H9 (cell line): ENCODE measurements around the gene PIGL. TPM values are rescaled to one million over a fixed set of nuclear protein-coding genes. Genes with fewer than 3 reads are reported as not detected.

Experiments
- DNase-seq: peaks from one replicate; pipeline ENCODE4 v3.0.0-alpha.2; 2017
- H2AFZ ChIP-seq: one replicate; pipeline ENCODE4 v1.6.1; 2013; ENCODE audit warnings: mild to moderate bottlenecking, low read length, control low read depth, moderate library complexity
- H2AK5ac ChIP-seq: 2 replicates; pipeline ENCODE4 v1.6.1; 2013; ENCODE audit warnings: low read length, control low read depth, mixed read lengths; ENCODE audit not compliant: insufficient read length
- H2BK120ac ChIP-seq: one replicate; pipeline ENCODE4 v1.6.1; 2013; ENCODE audit warnings: low read depth, mild to moderate bottlenecking, low read length, control low read depth, inconsistent platforms; ENCODE audit not compliant: poor library complexity, severe bottlenecking
- H2BK12ac ChIP-seq: 2 replicates; pipeline ENCODE4 v1.6.1; 2013; ENCODE audit warnings: low read length, control low read depth, mixed read lengths, low read depth; ENCODE audit not compliant: insufficient read length
- H2BK15ac ChIP-seq: 2 replicates; pipeline ENCODE4 v1.6.1; 2013; ENCODE audit warnings: low read depth, low read length, control low read depth
- H2BK20ac ChIP-seq: one replicate; pipeline ENCODE4 v1.6.1; 2013; ENCODE audit warnings: low read depth, mild to moderate bottlenecking, low read length, control low read depth, inconsistent platforms; ENCODE audit not compliant: poor library complexity, severe bottlenecking
- H2BK5ac ChIP-seq: 2 replicates; pipeline ENCODE4 v1.6.1; 2013; ENCODE audit warnings: low read length, control low read depth, mixed read lengths; ENCODE audit not compliant: insufficient read length
- H3K14ac ChIP-seq: 2 replicates; pipeline ENCODE4 v1.6.1; 2013; ENCODE audit warnings: low read length, control low read depth; ENCODE audit not compliant: insufficient read depth
- H3K18ac ChIP-seq: 2 replicates; pipeline ENCODE4 v1.6.1; 2013; ENCODE audit warnings: low read depth, mild to moderate bottlenecking, mixed read lengths, low read length, control low read depth; ENCODE audit not compliant: insufficient read length
- H3K23ac ChIP-seq: 2 replicates; pipeline ENCODE4 v1.6.1; 2013; ENCODE audit warnings: low read length, control low read depth, mixed read lengths, low read depth; ENCODE audit not compliant: insufficient read length
- H3K23me2 ChIP-seq: 2 replicates; pipeline ENCODE4 v1.6.1; 2013; ENCODE audit warnings: low read depth, mild to moderate bottlenecking, mixed read lengths, low read length, control low read depth; ENCODE audit not compliant: insufficient read length, poor library complexity, severe bottlenecking
- H3K27ac ChIP-seq: 2 replicates; pipeline ENCODE4 v1.5.1; 2013; ENCODE audit warnings: low read length, control low read depth, mixed read lengths, low read depth; ENCODE audit not compliant: insufficient read length
- H3K27me3 ChIP-seq: 2 replicates; pipeline ENCODE4 v1.6.1; 2013; ENCODE audit warnings: low read length, control low read depth, inconsistent platforms; ENCODE audit not compliant: insufficient read depth
- H3K4ac ChIP-seq: 2 replicates; pipeline ENCODE4 v1.6.1; 2013; ENCODE audit warnings: low read depth, mild to moderate bottlenecking, control low read depth, inconsistent platforms, low read length, moderate library complexity
- H3K4me1 ChIP-seq: 2 replicates; pipeline ENCODE4 v1.6.1; 2013; ENCODE audit warnings: low read length, control low read depth, inconsistent platforms; ENCODE audit not compliant: insufficient read depth
- H3K4me2 ChIP-seq: 2 replicates; pipeline ENCODE4 v1.6.1; 2013; ENCODE audit warnings: low read length, control low read depth, mixed read lengths; ENCODE audit not compliant: insufficient read length, insufficient read depth
- H3K56ac ChIP-seq: 2 replicates; pipeline ENCODE4 v1.6.1; 2013; ENCODE audit warnings: low read depth, mild to moderate bottlenecking, mixed read lengths, low read length, control low read depth; ENCODE audit not compliant: insufficient read length
- H3K79me1 ChIP-seq: 2 replicates; pipeline ENCODE4 v1.6.1; 2013; ENCODE audit warnings: low read depth, mild to moderate bottlenecking, moderate library complexity, low read length, control low read depth, inconsistent platforms; ENCODE audit not compliant: insufficient read depth, poor library complexity, severe bottlenecking
- H3K79me2 ChIP-seq: 2 replicates; pipeline ENCODE4 v1.6.1; 2013; ENCODE audit warnings: low read length, control low read depth, inconsistent platforms; ENCODE audit not compliant: insufficient read depth
- H3K9ac ChIP-seq: 2 replicates; pipeline ENCODE4 v1.6.1; 2013; ENCODE audit warnings: low read length, control low read depth, mixed read lengths; ENCODE audit not compliant: insufficient read length; ENCODE audit errors: extremely low read depth
- H3K9me3 ChIP-seq: one replicate; pipeline ENCODE4 v1.6.1; 2013; ENCODE audit warnings: low read depth, low read length, inconsistent platforms; ENCODE audit not compliant: control insufficient read depth
- H3T11ph ChIP-seq: one replicate; pipeline ENCODE4 v1.6.1; 2013; ENCODE audit warnings: mild to moderate bottlenecking, low read length, control low read depth, inconsistent platforms
- H4K20me1 ChIP-seq: one replicate; pipeline ENCODE4 v1.6.1; 2013; ENCODE audit not compliant: control insufficient read depth, insufficient read length, insufficient read depth
- H4K5ac ChIP-seq: 2 replicates; pipeline ENCODE4 v1.6.1; 2013; ENCODE audit warnings: low read depth, mild to moderate bottlenecking, mixed read lengths, low read length, control low read depth; ENCODE audit not compliant: insufficient read length
- H4K8ac ChIP-seq: replicated peaks from 2 replicates; pipeline ENCODE4 v1.6.1; 2013; ENCODE audit warnings: low read length, control low read depth, mixed read lengths, low read depth; ENCODE audit not compliant: insufficient read length
- H4K91ac ChIP-seq: 2 replicates; pipeline ENCODE4 v1.6.1; 2013; ENCODE audit warnings: low read depth, mild to moderate bottlenecking, moderate library complexity, mixed read lengths, low read length, control low read depth; ENCODE audit not compliant: insufficient read length
- H3K27ac Mint-ChIP-seq, 3 experiments: 2 replicates in 2 of 3; 3 replicates in 1 of 3; pipeline ENCODE4 v1.8.0; 2020 to 2021; ENCODE audit warnings: mixed read lengths in 3 of 3, mild to moderate bottlenecking in 1 of 3, moderate library complexity in 1 of 3
- H3K27me3 Mint-ChIP-seq: 2 replicates; pipeline ENCODE4 v1.8.0; 2021; ENCODE audit warnings: low read depth, mild to moderate bottlenecking, moderate library complexity, mixed read lengths
- H3K36me3 Mint-ChIP-seq, 3 experiments: 2 replicates in 2 of 3; 3 replicates in 1 of 3; pipeline ENCODE4 v1.8.0; 2020 to 2021; ENCODE audit warnings: low read depth in 3 of 3, mixed read lengths in 3 of 3; ENCODE audit not compliant: insufficient read depth in 1 of 3
- H3K4me1 Mint-ChIP-seq, 2 experiments: 2 replicates each; pipeline ENCODE4 v1.8.0; 2020; ENCODE audit warnings: mixed read lengths in 2 of 2
- H3K4me3 Mint-ChIP-seq, 2 experiments: 2 replicates in 1 of 2; 3 replicates in 1 of 2; pipeline ENCODE4 v1.8.0; 2020 to 2021; ENCODE audit warnings: mild to moderate bottlenecking in 2 of 2, mixed read lengths in 2 of 2, moderate library complexity in 1 of 2
- H3K9me3 Mint-ChIP-seq, 2 experiments: 2 replicates in 1 of 2; 3 replicates in 1 of 2; pipeline ENCODE4 v1.8.0; 2020; ENCODE audit warnings: mild to moderate bottlenecking in 2 of 2, mixed read lengths in 2 of 2, moderate library complexity in 1 of 2
- CTCF ChIP-seq: fragments of 200-600 bp; sonication (generic); conservative IDR thresholded peaks from 3 replicates; pipeline ENCODE4 v1.8.0; 2021; ENCODE audit warnings: antibody characterized with exemption, mild to moderate bottlenecking
- WGBS: extraction: QIAGEN DNeasy Blood & Tissue Kit; methylation state at CpG from one replicate; pipeline ENCODE4 v1.1.7; 2013; ENCODE audit warnings: missing lambda C conversion rate, low lambda C conversion rate, mixed read lengths; ENCODE audit not compliant: insufficient read length; ENCODE audit errors: extremely low coverage; 5-methylcytosine and 5-hydroxymethylcytosine counted together
- total RNA-seq: library from RNA; stranded (reverse); gene quantifications from 2 replicates; pipeline ENCODE4 v1.2.1, GENCODE V29; 2021

The PIGL gene
- total RNA-seq, 1 experiment from 2014 or later = 21.6 TPM

- H3K23me2 ChIP-seq = no peaks in the 10 kb centered on the region
- H2BK5ac ChIP-seq = no peak overlapping the region
- no peak overlapping the region for H3K4me3 Mint-ChIP-seq
- no peak overlapping the region for H4K5ac ChIP-seq
- no CpG with 5 or more reads among the region's 6 CpGs for WGBS
- H4K91ac ChIP-seq = no peak overlapping the region
- H3K36me3 Mint-ChIP-seq = peaks cover 7 to 33% (median 29%) of the 10 kb centered on the region in 3 experiments
- TF ChIP-seq CTCF = no peak
- H3K4me2 ChIP-seq = no peak overlapping the region
- no peak overlapping the region for H4K8ac ChIP-seq
- no peak overlapping the region for H2BK120ac ChIP-seq
- H3K23ac ChIP-seq = no peak overlapping the region
- no peak overlapping the region for H3K4ac ChIP-seq
- H3K79me2 ChIP-seq = 0 out of 2 replicates have a peak, but pooled peaks cover 1% of the 10 kb centered on the region
- H3K14ac ChIP-seq = no peak overlapping the region
- no peak overlapping the region for H3K27ac Mint-ChIP-seq
- no peak overlapping the region for H3K9ac ChIP-seq
- no peaks in the 10 kb centered on the region for H3K79me1 ChIP-seq
- peaks cover 6 to 12% of the 10 kb centered on the region in 2 experiments; a peak in 3 of 5 replicates for H3K9me3 Mint-ChIP-seq
- H4K20me1 ChIP-seq = no peaks in the 10 kb centered on the region
- no peak for DNase-seq
- H2AFZ ChIP-seq = no peak overlapping the region
- H2BK20ac ChIP-seq = no peak overlapping the region
- H2BK12ac ChIP-seq = no peak overlapping the region
- H3K4me1 Mint-ChIP-seq = no peaks in the 10 kb centered on the region
- no peak overlapping the region for H3T11ph ChIP-seq
- H3K27me3 ChIP-seq = no peaks in the 10 kb centered on the region
- no peak overlapping the region for H2AK5ac ChIP-seq
- no peaks in the 10 kb centered on the region for H3K9me3 ChIP-seq
- no peaks in the 10 kb centered on the region; the same call in 1 of the 2 replicates for H3K4me1 ChIP-seq
- H3K27me3 Mint-ChIP-seq = no peaks in the 10 kb centered on the region
- no peak overlapping the region for H3K27ac ChIP-seq
- H3K56ac ChIP-seq = no peak overlapping the region
- H2BK15ac ChIP-seq = no peak overlapping the region
- no peak overlapping the region for H3K18ac ChIP-seq
Observed at GRCh38 chr17:16273929-16274339, 56.9 kb downstream of the PIGL start.
